ENCODE data around the gene TCF7L2.

The TCF7L2 gene

DNA sequence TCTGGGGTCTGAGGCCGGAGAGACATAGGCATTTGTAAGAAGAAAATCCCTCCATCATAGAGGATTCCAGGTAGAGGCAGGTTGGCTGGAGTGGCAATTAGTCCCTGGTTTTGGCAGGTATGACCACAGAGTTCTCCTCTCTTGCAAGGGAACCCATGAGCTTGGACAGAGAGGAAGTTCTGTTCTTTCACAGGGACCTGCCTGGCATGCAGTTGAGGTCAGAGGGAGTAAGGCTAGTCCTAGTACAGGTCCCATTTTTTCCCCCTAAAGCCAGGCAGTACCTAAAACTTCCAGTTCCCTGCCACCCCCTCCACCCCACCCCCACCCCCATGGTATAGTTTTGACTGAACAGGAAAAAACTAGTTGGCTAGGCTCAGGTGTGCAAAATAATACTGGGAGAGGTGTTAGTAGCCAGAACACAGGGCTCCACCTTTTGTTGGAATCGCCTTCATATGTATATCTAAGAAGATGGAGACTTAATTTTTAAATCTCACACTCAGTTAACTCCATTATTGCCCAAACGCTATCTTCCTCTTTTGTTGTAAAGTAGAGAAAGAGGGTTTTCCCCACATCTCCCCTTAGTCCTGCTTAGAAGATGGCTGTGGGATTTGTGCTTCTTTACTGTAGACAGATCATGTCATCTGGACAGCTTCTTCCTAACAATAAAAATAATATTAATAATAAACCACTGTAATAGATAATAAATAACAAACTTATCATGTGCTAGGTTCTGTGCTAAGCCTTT lies 188.1 kb downstream of the TCF7L2 start:
- no peak for DNase-seq (ENCODE audit: low read depth)

DNA sequence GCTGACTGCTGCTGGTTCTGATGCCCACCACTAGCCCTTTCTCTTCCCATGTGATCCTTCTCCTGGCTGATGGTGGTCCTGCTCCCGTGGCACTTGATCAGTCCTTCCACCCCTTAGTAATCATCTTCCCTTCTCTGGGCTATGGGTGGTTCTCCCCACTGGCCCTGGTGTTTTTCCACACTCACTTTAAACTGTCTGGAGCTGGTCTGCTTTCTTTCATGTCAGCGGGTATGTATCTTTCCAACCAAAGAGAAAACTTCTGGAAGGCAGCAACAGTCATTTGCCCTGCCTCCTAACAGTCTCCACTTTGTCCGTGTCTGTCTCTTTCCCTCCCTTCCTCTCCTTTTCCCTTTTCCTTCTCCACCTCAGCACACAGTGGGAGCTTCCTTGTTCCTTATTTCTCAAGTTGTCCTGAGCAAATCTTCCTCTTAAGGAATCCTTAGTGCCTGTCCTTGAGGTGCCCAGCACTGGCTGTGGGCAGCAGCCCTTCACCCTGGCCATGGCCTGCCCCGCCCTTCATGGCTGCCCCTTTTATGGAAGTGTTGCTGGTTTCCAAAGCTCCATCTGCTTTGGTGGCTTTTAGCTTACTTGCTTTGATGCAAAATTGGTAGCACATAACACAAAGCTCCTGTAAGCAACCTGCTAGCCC lies 189.0 kb downstream of the TCF7L2 start:
- no peak overlapping the region for H3K4me3 ChIP-seq (ENCODE audit: low read depth, low read length)
- no peak for TF ChIP-seq CTCF (IDR thresholded peaks at IDR 0.05; ENCODE audit: control insufficient read depth, extremely low read depth, insufficient read depth)
- no peak for DNase-seq (ENCODE audit: low read depth)

More for the DNA sequence above, 188.1 kb downstream of the TCF7L2 start:
- no peak for TF ChIP-seq CTCF (IDR thresholded peaks at IDR 0.05; ENCODE audit: control insufficient read depth, extremely low read depth, insufficient read depth)
- no peak overlapping the region for H3K4me3 ChIP-seq (ENCODE audit: low read depth, low read length)

DNA sequence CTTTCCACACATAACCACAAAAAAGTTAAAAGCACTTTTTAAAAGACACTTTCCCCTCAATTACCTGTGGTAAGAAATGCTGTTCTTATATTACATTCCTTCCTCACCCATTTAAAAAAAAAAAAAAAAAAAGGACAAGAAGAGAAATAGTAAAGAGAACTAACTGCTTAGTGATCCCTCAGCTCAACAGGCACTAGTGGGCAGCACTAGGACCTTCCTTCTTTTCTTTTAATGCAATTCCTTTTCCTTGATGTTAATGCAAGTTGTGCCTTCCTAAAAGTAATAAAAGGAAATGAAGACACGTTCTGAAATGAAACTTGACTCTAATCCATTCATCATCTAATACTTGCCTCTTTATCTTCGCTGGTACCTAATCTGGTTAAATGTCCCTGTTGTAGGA lies 189.7 kb downstream of the TCF7L2 start:
- DNase-seq (ENCODE audit: low read depth): no peak
- peak; percentile 62 for TF ChIP-seq CTCF (IDR thresholded peaks at IDR 0.05; ENCODE audit: control insufficient read depth, extremely low read depth, insufficient read depth)

GRCh38 chr10:113140143-113141011 lies 190.3 kb downstream of the TCF7L2 start:
- DNase-seq (ENCODE audit: low read depth): no peak
- no peak overlapping the region for H3K4me3 ChIP-seq (ENCODE audit: low read depth, low read length)
- no peak for TF ChIP-seq CTCF (IDR thresholded peaks at IDR 0.05; ENCODE audit: control insufficient read depth, extremely low read depth, insufficient read depth)

More for the DNA sequence above, 189.7 kb downstream of the TCF7L2 start:
- no peak overlapping the region for H3K4me3 ChIP-seq (ENCODE audit: low read depth, low read length)

DNA sequence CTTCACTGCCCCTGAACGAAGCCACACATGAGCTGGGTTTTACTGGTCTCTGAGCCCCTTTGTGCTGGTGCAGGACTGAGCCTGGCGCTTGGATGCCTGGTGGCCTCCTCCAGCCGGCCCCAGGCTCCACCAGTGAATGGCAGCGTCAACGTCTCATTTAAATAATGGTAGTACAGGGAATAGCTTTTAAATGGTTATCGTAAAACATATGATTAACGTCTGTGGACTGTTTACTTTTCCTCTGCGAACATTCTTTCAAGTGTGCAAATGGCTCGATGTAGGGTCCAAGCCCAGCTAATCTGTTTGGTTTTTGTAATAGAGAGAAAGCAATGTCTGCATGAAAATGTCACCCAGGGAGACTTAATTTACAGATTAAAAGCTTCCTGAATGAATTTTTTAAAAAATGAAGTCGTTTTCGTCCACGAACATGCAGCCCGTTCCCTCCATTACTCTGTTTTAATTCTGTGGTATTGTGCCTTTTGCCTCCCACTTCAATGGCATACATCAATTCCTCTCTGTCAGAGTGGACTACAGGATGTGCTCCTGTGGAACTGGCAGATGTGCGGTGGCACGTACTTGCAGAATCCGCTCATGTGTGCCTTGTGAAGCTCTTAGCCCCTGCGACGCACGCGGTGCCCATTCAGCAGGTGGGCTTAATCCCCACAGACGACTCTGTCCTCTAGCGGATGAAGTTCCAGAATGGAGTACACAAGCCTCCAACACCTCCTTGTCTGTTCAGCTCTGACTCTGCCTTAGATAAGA lies 192.7 kb downstream of the TCF7L2 start:
- DNase-seq (ENCODE audit: low read depth): no peak
- H3K4me3 ChIP-seq (ENCODE audit: low read depth, low read length): no peak overlapping the region
- no peak for TF ChIP-seq CTCF (IDR thresholded peaks at IDR 0.05; ENCODE audit: control insufficient read depth, extremely low read depth, insufficient read depth)

GRCh38 chr10:113144576-113144975 lies 194.5 kb downstream of the TCF7L2 start:
- no peak for DNase-seq (ENCODE audit: low read depth)
- no peak overlapping the region for H3K4me3 ChIP-seq (ENCODE audit: low read depth, low read length)
- no peak for TF ChIP-seq CTCF (IDR thresholded peaks at IDR 0.05; ENCODE audit: control insufficient read depth, extremely low read depth, insufficient read depth)

Measured in LNCaP clone FGC (cell line).